Ascending aorta (tissue), 2 donors: Measurements from ENCODE around the gene TBPL1. TPM values are rescaled to one million over a fixed set of nuclear protein-coding genes. Genes with fewer than 3 reads are reported as not detected.

Source experiments
- DNase-seq, 2 donors: peaks; one replicate each; pipeline ENCODE4 v3.0.0-alpha.2; 2019; ENCODE audit warnings: low spot score in 2 of 2
- H3K27ac ChIP-seq, 2 donors: fragments of 200-600 bp; sonication (generic); one replicate each; pipeline ENCODE4 v1.5.1; 2016 to 2017; ENCODE audit warnings: mild to moderate bottlenecking in 1 of 2
- H3K27me3 ChIP-seq: fragments of 200-600 bp; sonication (generic); one replicate; pipeline ENCODE4 v1.5.1; 2017
- H3K36me3 ChIP-seq, 2 donors: fragments of 200-600 bp; sonication (generic); one replicate each; pipeline ENCODE4 v1.5.1; 2016
- H3K4me1 ChIP-seq, 2 donors: fragments of 200-600 bp; sonication (generic); one replicate each; pipeline ENCODE4 v1.5.1; 2016 to 2017; ENCODE audit warnings: mild to moderate bottlenecking in 1 of 2
- H3K4me3 ChIP-seq, 2 donors: fragments of 200-600 bp; sonication (generic); one replicate each; pipeline ENCODE4 v1.5.1; 2016 to 2017; ENCODE audit warnings: mild to moderate bottlenecking in 1 of 2
- H3K9me3 ChIP-seq, 2 donors: fragments of 200-600 bp; sonication (generic); one replicate each; pipeline ENCODE4 v1.5.1; 2016
- intact Hi-C: fragments of 100-400 bp; cut with DNase I; formaldehyde crosslinking; loops from one replicate; pipeline ENCODE4 v1.15.1; 2023
- total RNA-seq: library from RNA; depleted of rRNA; stranded (reverse); fragments of >200 nt; gene quantifications from one replicate; pipeline ENCODE4 v1.1.0, GENCODE V29; 2016
- TF ChIP-seq, protein P1 (sequence below), 3 experiments: fragments of 200-600 bp in 2 of 3; fragments of 450-650 bp in 1 of 3; sonication (generic) in 2 of 3; IDR thresholded peaks; one replicate each; pipeline ENCODE4 v1.5.1; 2016 to 2019; ENCODE audit warnings: antibody characterized with exemption in 3 of 3, mild to moderate bottlenecking in 1 of 3, moderate library complexity in 1 of 3

The TBPL1 gene
- total RNA-seq, 1 donor from 2014 or later: 23.1 TPM

DNA sequence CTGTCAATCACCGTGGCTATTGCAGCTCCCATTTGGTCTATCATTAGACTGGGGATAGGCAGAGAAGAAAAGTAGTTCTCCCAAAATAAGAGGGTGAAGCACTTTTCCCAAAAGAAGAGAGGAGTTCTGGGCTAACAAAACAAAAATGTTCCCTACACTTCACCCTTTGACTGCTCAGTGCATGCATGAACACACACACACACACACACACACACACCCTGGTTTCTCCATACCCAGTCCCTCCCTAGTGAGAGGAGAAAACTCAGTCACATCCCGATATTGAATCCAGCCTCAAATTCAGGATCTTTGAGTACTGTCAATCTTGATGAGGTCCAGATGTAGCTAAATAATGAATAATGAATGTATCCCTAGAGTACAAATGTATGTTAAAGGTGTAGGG lies 4.6 kb upstream of the TBPL1 start:
- peaks cover 0 to 3% of the 10 kb centered on the region in 2 donors for H3K4me1 ChIP-seq
- no peaks in the 10 kb centered on the region for H3K27me3 ChIP-seq
- no peaks in the 10 kb centered on the region for H3K36me3 ChIP-seq
- intact Hi-C loops: no loop called here
- TF ChIP-seq, protein P1, sequence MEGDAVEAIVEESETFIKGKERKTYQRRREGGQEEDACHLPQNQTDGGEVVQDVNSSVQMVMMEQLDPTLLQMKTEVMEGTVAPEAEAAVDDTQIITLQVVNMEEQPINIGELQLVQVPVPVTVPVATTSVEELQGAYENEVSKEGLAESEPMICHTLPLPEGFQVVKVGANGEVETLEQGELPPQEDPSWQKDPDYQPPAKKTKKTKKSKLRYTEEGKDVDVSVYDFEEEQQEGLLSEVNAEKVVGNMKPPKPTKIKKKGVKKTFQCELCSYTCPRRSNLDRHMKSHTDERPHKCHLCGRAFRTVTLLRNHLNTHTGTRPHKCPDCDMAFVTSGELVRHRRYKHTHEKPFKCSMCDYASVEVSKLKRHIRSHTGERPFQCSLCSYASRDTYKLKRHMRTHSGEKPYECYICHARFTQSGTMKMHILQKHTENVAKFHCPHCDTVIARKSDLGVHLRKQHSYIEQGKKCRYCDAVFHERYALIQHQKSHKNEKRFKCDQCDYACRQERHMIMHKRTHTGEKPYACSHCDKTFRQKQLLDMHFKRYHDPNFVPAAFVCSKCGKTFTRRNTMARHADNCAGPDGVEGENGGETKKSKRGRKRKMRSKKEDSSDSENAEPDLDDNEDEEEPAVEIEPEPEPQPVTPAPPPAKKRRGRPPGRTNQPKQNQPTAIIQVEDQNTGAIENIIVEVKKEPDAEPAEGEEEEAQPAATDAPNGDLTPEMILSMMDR (IDR thresholded peaks at IDR 0.05): no peak
- H3K27ac ChIP-seq: no peak overlapping the region
- H3K9me3 ChIP-seq: no peaks in the 10 kb centered on the region
- DNase-seq: no peak
- no peak overlapping the region for H3K4me3 ChIP-seq

DNA sequence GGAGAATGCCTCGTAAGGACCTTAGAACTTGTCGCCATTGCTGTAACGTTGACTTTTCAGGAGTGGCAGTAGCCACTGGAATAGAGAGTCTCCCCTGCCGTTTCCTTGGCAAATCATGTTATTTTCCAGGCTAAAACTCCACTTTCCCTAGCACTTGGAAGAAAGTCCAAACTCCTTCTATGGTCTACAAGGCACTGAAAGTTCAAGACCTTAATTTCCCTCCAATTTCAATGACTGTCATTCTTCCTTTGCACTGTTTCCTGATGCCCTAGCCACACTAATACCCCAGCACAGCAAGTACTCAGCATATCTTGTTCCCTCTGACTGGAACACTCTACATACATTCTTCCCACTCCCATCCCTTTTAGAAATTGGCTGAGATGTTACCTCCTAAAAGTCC lies 1.8 kb upstream of the TBPL1 start:
- intact Hi-C loops: loop anchor here (10.0 kb wide), 2 partner anchors 224 to 1104 kb away; partner anchors contain the start of gene HBS1L
- Histone ChIP-seq H3K27me3 (no peaks in the 10 kb centered on the region), H3K4me3 (peak overlapping the region; percentile 78 to 83), H3K4me1 (peaks cover 0 to 7% of the 10 kb centered on the region in 2 donors), H3K36me3 (no peaks in the 10 kb centered on the region), H3K9me3 (no peaks in the 10 kb centered on the region), H3K27ac (peak overlapping the region; percentile 96 to 97)
- no peak for DNase-seq
- TF ChIP-seq, protein P1 (IDR thresholded peaks at IDR 0.05): no peak

DNA sequence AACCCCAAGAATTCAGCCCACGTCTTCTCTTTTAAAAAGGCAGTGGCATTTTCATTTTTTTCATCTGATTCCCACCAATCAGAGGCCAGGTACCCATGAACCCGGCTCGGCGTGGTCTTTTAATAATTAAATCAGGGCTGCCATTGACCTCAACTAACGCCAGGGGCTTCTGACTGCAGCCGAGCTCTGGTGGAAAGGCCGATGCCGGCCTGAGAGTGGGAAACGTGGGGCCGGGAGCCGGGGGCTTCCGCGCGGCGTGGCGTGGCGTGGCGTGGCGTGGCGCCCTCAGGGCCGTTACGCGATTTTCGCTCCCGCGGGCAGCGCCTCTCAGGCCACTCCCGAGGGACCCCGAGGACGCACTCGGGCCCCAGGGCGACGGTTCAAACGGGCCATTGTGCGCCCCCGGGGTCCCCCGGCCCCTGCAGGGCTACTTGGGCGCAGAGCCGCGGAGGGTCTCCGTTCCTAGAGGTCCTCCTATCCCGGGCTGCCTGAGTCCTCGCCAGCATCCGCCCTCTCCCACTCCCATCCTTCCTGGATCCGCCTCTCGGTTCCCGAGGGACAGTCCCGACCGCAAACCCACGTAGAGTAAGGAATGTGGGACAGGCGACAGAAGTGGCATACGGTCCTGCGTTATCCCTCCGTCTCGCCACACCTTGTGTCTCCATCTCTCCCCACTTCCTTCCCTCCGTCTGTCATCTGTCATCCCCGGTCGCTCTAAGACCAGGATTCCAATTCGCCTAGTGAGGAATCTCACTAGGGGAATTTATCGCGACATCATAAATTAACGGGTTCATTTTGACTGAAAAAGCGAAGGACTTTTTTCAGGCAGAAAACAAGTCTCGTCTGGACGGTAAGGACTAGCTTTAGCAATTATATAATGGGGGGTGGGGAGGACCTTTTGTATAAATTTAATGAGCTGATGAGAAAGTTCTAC lies 876 bp upstream of the TBPL1 start:
- TF ChIP-seq, protein P1 (IDR thresholded peaks at IDR 0.05): peak; percentile 36 to 49 (median 42)
- DNase-seq: peak; percentile 11 to 81
- no peaks in the 10 kb centered on the region for H3K27me3 ChIP-seq
- H3K4me3 ChIP-seq: peak overlapping the region; percentile 78 to 83
- H3K9me3 ChIP-seq: no peaks in the 10 kb centered on the region
- intact Hi-C loops: loop anchor here (2.0 to 10.0 kb wide), 5 partner anchors 21 to 1103 kb away; partner anchors contain the start of genes HBS1L and SLC2A12
- peaks cover 0 to 7% of the 10 kb centered on the region in 2 donors for H3K4me1 ChIP-seq
- H3K27ac ChIP-seq: peak overlapping the region; percentile 96 to 97
- H3K36me3 ChIP-seq: no peaks in the 10 kb centered on the region

DNA sequence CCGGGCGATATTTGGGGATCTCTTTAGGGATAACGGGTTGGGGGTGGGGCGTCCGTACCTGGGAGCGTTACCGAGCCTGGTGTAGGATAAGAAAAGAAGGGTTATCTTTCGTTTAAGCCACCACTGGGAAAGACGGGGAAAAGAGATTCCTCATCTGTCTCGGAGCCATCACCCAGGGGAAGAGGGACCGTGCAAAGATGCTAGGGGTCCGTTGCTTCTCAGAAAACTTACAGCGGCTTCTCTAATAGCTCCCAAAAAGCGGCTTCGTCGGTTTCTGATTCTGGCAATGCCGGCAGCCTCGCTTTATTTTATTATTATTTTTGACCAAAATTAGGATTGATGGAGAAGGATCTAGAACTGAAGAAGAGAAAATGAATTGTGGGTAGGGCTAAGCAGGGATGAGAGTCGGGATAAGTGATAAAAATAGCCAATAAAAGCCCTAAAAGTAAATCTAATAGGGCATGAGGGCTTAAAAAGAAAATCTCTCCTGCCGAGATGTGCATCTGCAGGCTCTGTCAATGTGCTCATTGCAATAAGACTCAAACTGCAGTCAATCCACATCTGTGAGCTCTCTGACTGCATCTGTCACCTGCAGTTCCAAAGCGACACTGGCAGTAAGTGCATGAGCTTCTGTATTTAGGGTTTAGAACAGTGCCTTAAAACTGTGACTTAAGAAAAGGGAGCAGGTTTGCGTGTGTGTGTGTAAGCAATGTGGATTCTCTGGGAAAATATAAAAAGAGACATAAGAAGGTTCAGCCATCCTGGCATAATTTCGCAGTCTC lies 801 bp downstream of the TBPL1 start:
- no peak for DNase-seq
- Histone ChIP-seq H3K4me3 (peak overlapping the region; percentile 78 to 83), H3K27ac (peak overlapping the region; percentile 96 to 97), H3K36me3 (no peaks in the 10 kb centered on the region), H3K4me1 (peaks cover 0 to 16% of the 10 kb centered on the region in 2 donors), H3K9me3 (no peaks in the 10 kb centered on the region), H3K27me3 (no peaks in the 10 kb centered on the region)
- intact Hi-C loops: loop anchor here (2.0 to 10.0 kb wide), 5 partner anchors 19 to 1101 kb away; partner anchors contain the start of genes HBS1L and SLC2A12
- TF ChIP-seq, protein P1 (IDR thresholded peaks at IDR 0.05): no peak
